Neural cell (in vitro differentiated cells): ENCODE data around the gene LAMP1.

Experiments
- CTCF ChIP-seq: fragments of 450-650 bp; IDR thresholded peaks from 2 replicates; pipeline ENCODE4 v1.5.1; 2014; ENCODE audit warnings: antibody characterized with exemption, mild to moderate bottlenecking, moderate library complexity; ENCODE audit not compliant: poor library complexity, severe bottlenecking
- EP300 ChIP-seq: fragments of 450-650 bp; conservative IDR thresholded peaks from 2 replicates; pipeline ENCODE4 v1.6.1; 2014; ENCODE audit warnings: antibody characterized with exemption, mild to moderate bottlenecking, moderate library complexity; ENCODE audit not compliant: poor library complexity, severe bottlenecking
- EZH2 ChIP-seq: fragments of 200-600, 300-800 bp; shearing (Covaris generic), sonication (generic); IDR thresholded peaks from 2 replicates; pipeline ENCODE4 v1.6.1; 2014; ENCODE audit warnings: antibody characterized with exemption, low read length, borderline replicate concordance, mild to moderate bottlenecking; ENCODE audit not compliant: insufficient read depth, poor library complexity, severe bottlenecking
- MXI1 ChIP-seq: fragments of 450-650 bp; conservative IDR thresholded peaks from 2 replicates; pipeline ENCODE4 v1.6.1; 2014; ENCODE audit warnings: antibody characterized with exemption, mild to moderate bottlenecking; ENCODE audit not compliant: poor library complexity, severe bottlenecking
- POLR2AphosphoS5 ChIP-seq: IDR thresholded peaks from 2 replicates; pipeline ENCODE4 v1.6.1; 2012
- REST ChIP-seq: IDR thresholded peaks from 2 replicates; pipeline ENCODE4 v1.6.1; 2012; ENCODE audit warnings: borderline replicate concordance
- SMC3 ChIP-seq: fragments of 450-650 bp; conservative IDR thresholded peaks from 2 replicates; pipeline ENCODE4 v1.6.1; 2014; ENCODE audit warnings: antibody characterized with exemption, mild to moderate bottlenecking, moderate library complexity; ENCODE audit not compliant: poor library complexity
- TAF1 ChIP-seq: IDR thresholded peaks from 2 replicates; pipeline ENCODE4 v1.6.1; 2012; ENCODE audit warnings: low read depth

- TF ChIP-seq CTCF (no peak), TAF1 (no peak), SMC3 (no peak), POLR2AphosphoS5 (no peak), MXI1 (no peak), REST (no peak), EZH2 (no peak), EP300 (no peak)
Observed at GRCh38 chr13:113364901-113365582, 68.0 kb downstream of the LAMP1 start.
